Cardiac fibroblast (primary cell): ENCODE data around the gene C2orf92.
A peak's percentile ranks its signal among the peaks of the same experiment; 100 is the strongest.

Experiments used
- DNase-seq, 2 donors: peaks; one replicate each; pipeline versions ENCODE4 v3.0.0 to v3.0.0-alpha.2; 2010; ENCODE audit warnings: low read depth in 2 of 2
- H3K4me3 ChIP-seq, 2 donors: replicated peaks in 1 of 2; 1 replicate in 1 of 2; 2 replicates in 1 of 2; pipeline ENCODE4 v1.5.1; 2011; ENCODE audit warnings: low read depth in 2 of 2, low read length in 2 of 2, mild to moderate bottlenecking in 2 of 2, moderate library complexity in 1 of 2
- CTCF ChIP-seq: IDR thresholded peaks from one replicate; pipeline ENCODE4 v1.5.1; 2011; ENCODE audit warnings: low read depth, mild to moderate bottlenecking, low read length, inconsistent platforms

C2orf92 gene

GRCh38 chr2:97661927-97662326, 7.6 kb upstream of the C2orf92 start:
- no peak for TF ChIP-seq CTCF
- H3K4me3 ChIP-seq, result peak overlapping the region in 1 of 2 donors; percentile 75
- DNase-seq, result no peak

DNA sequence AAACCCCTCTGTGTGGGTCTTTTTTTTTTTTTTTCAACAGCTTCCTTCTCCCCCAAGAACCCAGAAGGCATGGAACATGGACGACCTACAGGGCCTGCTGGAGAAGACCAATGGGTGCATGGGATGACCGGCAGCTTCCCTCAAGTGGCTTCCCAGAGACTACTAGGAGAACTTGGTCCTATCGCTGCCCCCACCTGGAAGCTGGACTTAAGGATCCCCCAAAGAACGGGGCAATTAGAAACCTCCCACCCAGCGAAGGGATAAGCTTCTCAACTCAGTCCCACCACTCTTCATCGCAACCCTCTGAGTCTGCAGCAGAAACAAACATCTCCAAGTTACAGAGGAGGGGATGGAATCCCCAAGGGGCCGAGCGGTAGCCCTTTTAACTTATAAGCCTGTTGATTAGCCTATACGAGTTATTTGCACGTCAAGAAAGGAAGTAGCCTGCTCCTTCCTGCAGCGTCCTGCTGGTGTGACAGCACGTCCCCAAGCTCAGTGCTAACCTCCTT, 7.1 kb upstream of the C2orf92 start:
- no peak for DNase-seq
- H3K4me3 ChIP-seq, result peak overlapping the region; percentile 67 to 75
- TF ChIP-seq CTCF, result no peak

GRCh38 chr2:97662895-97663625, 6.5 kb upstream of the C2orf92 start:
- peak; percentile 78 to 93 for DNase-seq
- peak overlapping the region; percentile 67 to 75 for H3K4me3 ChIP-seq
- no peak for TF ChIP-seq CTCF

- no peak for DNase-seq
- TF ChIP-seq CTCF, result no peak
- H3K4me3 ChIP-seq, result peak overlapping the region; percentile 67 to 75
Measured at GRCh38 chr2:97663626-97663961, 5.9 kb upstream of the C2orf92 start.

DNA sequence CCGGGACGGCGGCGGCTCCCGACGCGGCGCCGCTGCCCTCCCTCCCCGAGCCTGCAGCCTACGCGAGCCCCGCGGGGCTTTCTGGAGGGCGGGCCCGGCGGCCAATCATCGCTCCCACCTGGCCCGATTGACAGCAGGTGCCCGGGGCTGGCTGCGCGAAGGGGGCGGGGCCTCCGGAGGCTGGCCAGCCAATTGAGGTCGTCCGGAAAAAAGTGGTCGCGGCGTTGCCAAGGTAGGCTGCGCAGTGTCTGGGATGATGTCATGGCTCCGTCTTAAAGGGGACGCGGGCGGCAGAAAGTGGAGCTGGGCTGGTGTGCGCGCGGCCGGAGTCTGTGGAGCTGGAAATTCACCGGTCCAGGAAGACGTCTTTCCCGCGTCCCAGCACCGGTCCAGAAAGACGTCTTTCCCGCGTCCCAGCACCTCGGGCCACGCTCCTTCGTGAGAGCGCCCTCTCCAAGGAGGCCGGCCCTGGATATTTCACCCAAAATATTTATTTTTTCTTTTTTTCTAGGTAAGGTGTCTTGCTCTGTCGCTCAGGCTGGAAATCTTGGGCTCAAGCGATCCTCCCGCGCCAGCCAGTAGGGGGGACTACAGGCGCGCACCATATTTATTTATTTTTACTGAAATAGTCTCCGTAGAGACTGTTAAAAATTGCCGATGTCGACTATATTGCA, 5.4 kb upstream of the C2orf92 start, which contains the start of gene ACTR1B:
TSS of gene ACTR1B (minus strand) at position 83 of the 674 bp plus-strand sequence. CDS start 154 bp downstream, outside the sequence.
- DNase-seq, result peak; percentile 99
- peak; percentile 67 for TF ChIP-seq CTCF
- H3K4me3 ChIP-seq, result peak within 1 kb of the TSS; percentile 67 to 75

DNA sequence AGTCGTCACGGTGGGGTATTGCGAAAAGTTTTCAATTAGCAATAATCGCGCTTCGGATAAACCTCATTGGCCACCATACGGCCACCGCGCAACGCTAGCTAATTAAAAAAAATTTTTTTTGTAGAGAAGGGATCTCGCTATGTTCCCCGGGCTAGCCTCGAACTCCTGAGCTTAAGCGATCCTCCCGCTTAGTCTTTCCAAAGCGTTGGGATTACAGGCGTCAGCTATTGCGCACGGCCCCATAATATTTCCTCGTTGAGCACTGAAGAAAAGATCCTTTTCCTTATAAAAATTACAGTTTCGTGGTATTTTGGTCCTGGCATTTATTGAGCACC, 4.9 kb upstream of the C2orf92 start:
- peak overlapping the region; percentile 67 to 75 for H3K4me3 ChIP-seq
- no peak for TF ChIP-seq CTCF
- no peak for DNase-seq
